WERI-Rb-1 (cell line): ENCODE results near the gene HERC2.

ENCODE experiments used
- DNase-seq: peaks from one replicate; pipeline ENCODE4 v3.0.0-alpha.2; 2020
- H3K27ac ChIP-seq: fragments of 250-450 bp; sonication (Bioruptor Pico); 2 replicates; pipeline ENCODE4 v1.5.1; 2020; ENCODE audit warnings: mild to moderate bottlenecking, moderate library complexity
- H3K27me3 ChIP-seq: fragments of 250-450 bp; sonication (Bioruptor Pico); 2 replicates; pipeline ENCODE4 v1.5.1; 2021; ENCODE audit warnings: mild to moderate bottlenecking, low read depth, moderate library complexity; ENCODE audit not compliant: insufficient read depth, severe bottlenecking
- H3K36me3 ChIP-seq: fragments of 250-450 bp; sonication (Bioruptor Pico); 2 replicates; pipeline ENCODE4 v1.5.1; 2020; ENCODE audit warnings: mild to moderate bottlenecking, moderate library complexity
- H3K4me3 ChIP-seq: 2 replicates; pipeline ENCODE4 v1.5.1; 2011; ENCODE audit warnings: low read depth, mild to moderate bottlenecking, control low read depth, low read length
- H3K9me3 ChIP-seq: fragments of 250-450 bp; sonication (Bioruptor Pico); 2 replicates; pipeline ENCODE4 v1.5.1; 2021; ENCODE audit warnings: mild to moderate bottlenecking, moderate library complexity; ENCODE audit not compliant: severe bottlenecking
- CTCF ChIP-seq: IDR thresholded peaks from 2 replicates; pipeline ENCODE4 v1.5.1; 2011; ENCODE audit warnings: low read depth, mild to moderate bottlenecking, control low read depth, inconsistent platforms, low read length

The HERC2 gene

GRCh38 chr15:28273873-28274610 is 47.9 kb downstream of the HERC2 start:
- Histone ChIP-seq H3K36me3 (peaks cover 39% of the 10 kb centered on the region), H3K27me3 (no peaks in the 10 kb centered on the region), H3K4me3 (no peak overlapping the region), H3K27ac (no peak overlapping the region), H3K9me3 (no peaks in the 10 kb centered on the region)
- no peak for DNase-seq
- no peak for TF ChIP-seq CTCF

GRCh38 chr15:28273468-28273867 is 48.5 kb downstream of the HERC2 start:
- peaks cover 40% of the 10 kb centered on the region for H3K36me3 ChIP-seq
- H3K27ac ChIP-seq: no peak overlapping the region
- H3K27me3 ChIP-seq: no peaks in the 10 kb centered on the region
- no peak for DNase-seq
- no peak for TF ChIP-seq CTCF
- H3K9me3 ChIP-seq: no peaks in the 10 kb centered on the region
- H3K4me3 ChIP-seq: no peak overlapping the region

- H3K4me3 ChIP-seq: no peak overlapping the region
- no peak for TF ChIP-seq CTCF
- no peaks in the 10 kb centered on the region for H3K9me3 ChIP-seq
- H3K36me3 ChIP-seq: peaks cover 43% of the 10 kb centered on the region
- no peak for DNase-seq
- no peaks in the 10 kb centered on the region for H3K27me3 ChIP-seq
- no peak overlapping the region for H3K27ac ChIP-seq
Observed at GRCh38 chr15:28272587-28272986, 49.4 kb downstream of the HERC2 start.

- no peak for TF ChIP-seq CTCF
- Histone ChIP-seq H3K36me3 (peaks cover 50% of the 10 kb centered on the region), H3K27ac (no peak overlapping the region), H3K9me3 (no peaks in the 10 kb centered on the region), H3K27me3 (no peaks in the 10 kb centered on the region), H3K4me3 (no peak overlapping the region)
- no peak for DNase-seq
Observed at GRCh38 chr15:28271697-28272260, 50.2 kb downstream of the HERC2 start.

- H3K9me3 ChIP-seq: no peaks in the 10 kb centered on the region
- H3K36me3 ChIP-seq: peaks cover 58% of the 10 kb centered on the region
- no peak for TF ChIP-seq CTCF
- H3K4me3 ChIP-seq: no peak overlapping the region
- DNase-seq: no peak
- no peaks in the 10 kb centered on the region for H3K27me3 ChIP-seq
- H3K27ac ChIP-seq: no peak overlapping the region
Observed at GRCh38 chr15:28269097-28269496, 52.9 kb downstream of the HERC2 start.

- no peak for DNase-seq
- peaks cover 59% of the 10 kb centered on the region for H3K36me3 ChIP-seq
- TF ChIP-seq CTCF: no peak
Observed at GRCh38 chr15:28267727-28268126, 54.3 kb downstream of the HERC2 start.

More at GRCh38 chr15:28267727-28268126, 54.3 kb downstream of the HERC2 start:
- Histone ChIP-seq H3K4me3 (no peak overlapping the region), H3K9me3 (no peaks in the 10 kb centered on the region), H3K27me3 (no peaks in the 10 kb centered on the region), H3K27ac (no peak overlapping the region)
